Ascending aorta (tissue), 2 donors: ENCODE data around the gene LPAR2. TPM values are rescaled to one million over a fixed set of nuclear protein-coding genes. Genes with fewer than 3 reads are reported as not detected.

Source experiments
- DNase-seq, 2 donors: peaks; one replicate each; pipeline ENCODE4 v3.0.0-alpha.2; 2019; ENCODE audit warnings: low spot score in 2 of 2
- H3K27ac ChIP-seq, 2 donors: fragments of 200-600 bp; sonication (generic); one replicate each; pipeline ENCODE4 v1.5.1; 2016 to 2017; ENCODE audit warnings: mild to moderate bottlenecking in 1 of 2
- H3K27me3 ChIP-seq: fragments of 200-600 bp; sonication (generic); one replicate; pipeline ENCODE4 v1.5.1; 2017
- H3K36me3 ChIP-seq, 2 donors: fragments of 200-600 bp; sonication (generic); one replicate each; pipeline ENCODE4 v1.5.1; 2016
- H3K4me1 ChIP-seq, 2 donors: fragments of 200-600 bp; sonication (generic); one replicate each; pipeline ENCODE4 v1.5.1; 2016 to 2017; ENCODE audit warnings: mild to moderate bottlenecking in 1 of 2
- H3K4me3 ChIP-seq, 2 donors: fragments of 200-600 bp; sonication (generic); one replicate each; pipeline ENCODE4 v1.5.1; 2016 to 2017; ENCODE audit warnings: mild to moderate bottlenecking in 1 of 2
- H3K9me3 ChIP-seq, 2 donors: fragments of 200-600 bp; sonication (generic); one replicate each; pipeline ENCODE4 v1.5.1; 2016
- intact Hi-C: fragments of 100-400 bp; cut with DNase I; formaldehyde crosslinking; loops from one replicate; pipeline ENCODE4 v1.15.1; 2023
- total RNA-seq: library from RNA; depleted of rRNA; stranded (reverse); fragments of >200 nt; gene quantifications from one replicate; pipeline ENCODE4 v1.1.0, GENCODE V29; 2016
- TF ChIP-seq, protein P1 (sequence below), 3 experiments: fragments of 200-600 bp in 2 of 3; fragments of 450-650 bp in 1 of 3; sonication (generic) in 2 of 3; IDR thresholded peaks; one replicate each; pipeline ENCODE4 v1.5.1; 2016 to 2019; ENCODE audit warnings: antibody characterized with exemption in 3 of 3, mild to moderate bottlenecking in 1 of 3, moderate library complexity in 1 of 3

Gene LPAR2
- total RNA-seq, 1 donor from 2014 or later, result 0.75 TPM

- Histone ChIP-seq H3K4me1 (peaks cover 0 to 10% of the 10 kb centered on the region in 2 donors), H3K27me3 (no peaks in the 10 kb centered on the region), H3K4me3 (no peak overlapping the region), H3K9me3 (no peaks in the 10 kb centered on the region), H3K36me3 (peaks cover 62 to 68% of the 10 kb centered on the region in 2 donors), H3K27ac (no peak overlapping the region)
- intact Hi-C loops, result no loop called here
- DNase-seq, result no peak
- TF ChIP-seq, protein P1, sequence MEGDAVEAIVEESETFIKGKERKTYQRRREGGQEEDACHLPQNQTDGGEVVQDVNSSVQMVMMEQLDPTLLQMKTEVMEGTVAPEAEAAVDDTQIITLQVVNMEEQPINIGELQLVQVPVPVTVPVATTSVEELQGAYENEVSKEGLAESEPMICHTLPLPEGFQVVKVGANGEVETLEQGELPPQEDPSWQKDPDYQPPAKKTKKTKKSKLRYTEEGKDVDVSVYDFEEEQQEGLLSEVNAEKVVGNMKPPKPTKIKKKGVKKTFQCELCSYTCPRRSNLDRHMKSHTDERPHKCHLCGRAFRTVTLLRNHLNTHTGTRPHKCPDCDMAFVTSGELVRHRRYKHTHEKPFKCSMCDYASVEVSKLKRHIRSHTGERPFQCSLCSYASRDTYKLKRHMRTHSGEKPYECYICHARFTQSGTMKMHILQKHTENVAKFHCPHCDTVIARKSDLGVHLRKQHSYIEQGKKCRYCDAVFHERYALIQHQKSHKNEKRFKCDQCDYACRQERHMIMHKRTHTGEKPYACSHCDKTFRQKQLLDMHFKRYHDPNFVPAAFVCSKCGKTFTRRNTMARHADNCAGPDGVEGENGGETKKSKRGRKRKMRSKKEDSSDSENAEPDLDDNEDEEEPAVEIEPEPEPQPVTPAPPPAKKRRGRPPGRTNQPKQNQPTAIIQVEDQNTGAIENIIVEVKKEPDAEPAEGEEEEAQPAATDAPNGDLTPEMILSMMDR (IDR thresholded peaks at IDR 0.05), result no peak
These were observed 19.2 kb upstream of the LPAR2 start for GRCh38 chr19:19647037-19647835.

GRCh38 chr19:19645233-19645870 lies 17.3 kb upstream of the LPAR2 start:
- TF ChIP-seq, protein P1 (IDR thresholded peaks at IDR 0.05), result no peak
- intact Hi-C loops, result no loop called here
- Histone ChIP-seq H3K4me1 (peaks cover 0 to 10% of the 10 kb centered on the region in 2 donors), H3K9me3 (no peaks in the 10 kb centered on the region), H3K27ac (no peak overlapping the region), H3K36me3 (peaks cover 43 to 49% of the 10 kb centered on the region in 2 donors), H3K27me3 (no peaks in the 10 kb centered on the region), H3K4me3 (no peak overlapping the region)
- DNase-seq, result no peak

- DNase-seq, result no peak
- H3K4me1 ChIP-seq, result peaks cover 0 to 10% of the 10 kb centered on the region in 2 donors
- no peaks in the 10 kb centered on the region for H3K9me3 ChIP-seq
- peak overlapping the region; percentile 90 to 98 for H3K4me3 ChIP-seq
- TF ChIP-seq, protein P1 (IDR thresholded peaks at IDR 0.05), result no peak
- H3K36me3 ChIP-seq, result peaks cover 32 to 35% of the 10 kb centered on the region in 2 donors
- no peak overlapping the region for H3K27ac ChIP-seq
- intact Hi-C loops, result no loop called here
- H3K27me3 ChIP-seq, result no peaks in the 10 kb centered on the region
These were observed 16.0 kb upstream of the LPAR2 start for GRCh38 chr19:19644054-19644388.

DNA sequence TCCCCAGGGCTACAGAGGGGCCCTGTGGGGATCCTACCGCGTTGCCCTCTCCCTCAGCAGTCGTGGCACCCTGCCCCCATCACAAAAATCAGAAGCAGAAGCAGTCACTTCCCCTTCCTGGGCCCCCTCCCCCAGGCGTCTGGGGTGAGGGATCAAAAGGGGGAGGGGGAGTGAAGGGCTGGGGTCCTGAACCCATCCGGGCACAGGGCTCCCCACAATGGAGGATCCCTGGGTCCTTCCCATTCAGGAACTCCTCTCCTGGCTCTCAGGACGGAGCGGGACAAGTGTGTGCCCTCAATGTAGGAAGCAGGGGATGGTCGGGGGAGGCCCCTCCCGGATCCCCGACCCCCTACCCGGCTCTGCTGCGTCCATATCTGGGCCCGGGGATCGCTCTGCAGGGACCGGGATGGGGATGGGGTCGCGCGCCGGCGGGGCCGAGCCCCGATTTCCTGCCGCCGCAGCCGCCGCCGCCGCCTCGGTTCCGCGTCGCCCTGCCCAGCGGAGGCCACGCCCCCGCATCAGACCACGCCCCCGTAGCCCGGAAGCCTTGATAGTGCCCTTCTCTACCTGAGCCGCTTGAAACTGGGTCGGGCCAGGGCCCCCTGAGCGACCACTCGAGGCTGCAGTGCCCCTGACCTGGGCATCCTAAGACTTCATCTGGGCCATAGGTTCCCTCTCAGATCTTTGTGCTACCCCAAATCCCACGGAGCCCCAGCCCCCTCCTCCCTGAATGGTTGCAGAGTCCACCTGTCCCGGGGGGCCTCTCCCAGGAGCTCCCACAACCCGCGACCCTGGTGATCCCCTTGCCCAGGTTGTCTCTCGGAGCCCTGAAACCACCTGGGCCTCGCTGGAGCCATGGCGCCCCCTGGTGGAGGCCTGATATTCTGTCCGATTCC lies 15.4 kb upstream of the LPAR2 start, which contains the start of gene GMIP:
GMIP (minus strand) TSS at position 500 of the 896 bp plus-strand sequence; CDS start at position 372, 128 bp downstream.
- H3K4me3 ChIP-seq, result peak within 1 kb of the TSS; percentile 90 to 98
- H3K4me1 ChIP-seq, result peaks cover 0 to 10% of the 10 kb centered on the region in 2 donors
- DNase-seq, result peak in 1 of 2 donors; percentile 83
- intact Hi-C loops, result loop anchor here (1.0 kb wide), 2 partner anchors 25 to 111 kb away; partner anchors contain the start of gene ZNF101
- no peaks in the 10 kb centered on the region for H3K27me3 ChIP-seq
- H3K36me3 ChIP-seq, result peaks cover 32 to 34% of the 10 kb centered on the region in 2 donors
- no peaks in the 10 kb centered on the region for H3K9me3 ChIP-seq
- TF ChIP-seq, protein P1 (IDR thresholded peaks at IDR 0.05), result peak; percentile 57 to 96 (median 87)
- H3K27ac ChIP-seq, result peak within 1 kb of the TSS; percentile 49 to 61

DNA sequence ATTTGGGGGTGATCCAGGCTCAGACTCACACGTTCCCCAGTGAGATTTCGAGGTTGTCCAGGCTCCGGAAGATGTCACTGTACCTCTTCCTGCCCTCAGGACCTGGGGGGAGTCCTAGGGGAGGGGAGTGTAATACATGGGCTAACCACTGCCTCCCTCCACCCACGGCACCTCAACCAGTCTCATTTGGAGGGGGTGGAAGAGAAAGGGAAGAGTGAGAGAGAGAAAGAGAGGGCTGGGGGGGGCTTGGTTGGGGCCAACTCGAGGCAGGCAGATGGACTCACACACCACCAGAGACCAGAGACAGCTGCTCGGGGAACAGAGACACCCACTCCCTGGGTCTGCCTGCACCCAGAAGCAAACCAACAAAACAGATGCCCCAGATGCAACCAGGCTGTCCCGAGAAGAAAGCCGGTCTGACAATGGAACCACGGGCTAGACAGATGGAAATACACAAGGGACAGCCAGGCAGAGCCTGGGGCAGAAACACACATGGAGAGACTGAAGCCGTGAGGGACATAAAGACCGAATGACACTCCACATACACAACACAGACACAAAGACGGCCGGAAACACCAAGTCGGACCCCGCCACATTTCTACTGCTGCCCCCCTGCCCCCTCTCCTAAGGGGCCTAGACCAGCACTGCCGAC lies 14.6 kb upstream of the LPAR2 start:
- peaks cover 0 to 10% of the 10 kb centered on the region in 2 donors for H3K4me1 ChIP-seq
- TF ChIP-seq, protein P1 (IDR thresholded peaks at IDR 0.05), result no peak
- H3K36me3 ChIP-seq, result peaks cover 28 to 35% of the 10 kb centered on the region in 2 donors
- no peak for DNase-seq
- intact Hi-C loops, result loop anchor here (1.0 kb wide), 2 partner anchors 26 to 110 kb away; partner anchors contain the start of gene ZNF101
- H3K27ac ChIP-seq, result peak overlapping the region; percentile 49 to 61
- no peaks in the 10 kb centered on the region for H3K9me3 ChIP-seq
- H3K4me3 ChIP-seq, result peak overlapping the region; percentile 90 to 98
- H3K27me3 ChIP-seq, result no peaks in the 10 kb centered on the region
